Endothelial cell of umbilical vein (primary cell): ENCODE measurements around the gene ZNF697.

ENCODE experiments used
- CTCF ChIP-seq, 2 donors: IDR thresholded peaks; 1 replicate in 1 of 2; 2 replicates in 1 of 2; pipeline ENCODE4 v1.5.1; 2011; ENCODE audit warnings: low read length in 2 of 2, mild to moderate bottlenecking in 2 of 2, moderate library complexity in 2 of 2, control low read depth in 1 of 2, inconsistent platforms in 1 of 2, low read depth in 1 of 2; ENCODE audit not compliant: insufficient read depth in 1 of 2; ENCODE audit errors: extremely low read depth in 1 of 2
- EZH2 ChIP-seq: IDR thresholded peaks from 2 replicates; pipeline ENCODE4 v1.6.1; 2012; ENCODE audit warnings: borderline replicate concordance, low read depth, mild to moderate bottlenecking, moderate library complexity, low read length, inconsistent platforms; ENCODE audit not compliant: severe bottlenecking
- FOS ChIP-seq: IDR thresholded peaks from 2 replicates; pipeline ENCODE4 v1.6.1; 2011; ENCODE audit warnings: mild to moderate bottlenecking, low read length, moderate library complexity, borderline replicate concordance; ENCODE audit not compliant: insufficient read depth
- GATA2 ChIP-seq: IDR thresholded peaks from 2 replicates; pipeline ENCODE4 v1.7.0; 2011; ENCODE audit warnings: low read depth, mild to moderate bottlenecking, moderate library complexity, mixed read lengths, low read length; ENCODE audit not compliant: insufficient read length, insufficient read depth
- JUN ChIP-seq: IDR thresholded peaks from 2 replicates; pipeline ENCODE4 v1.6.1; 2011; ENCODE audit warnings: borderline replicate concordance, low read depth; ENCODE audit not compliant: insufficient read length, insufficient read depth
- MAX ChIP-seq: IDR thresholded peaks from 2 replicates; pipeline ENCODE4 v1.6.1; 2011; ENCODE audit not compliant: insufficient read depth, insufficient read length
- MYC ChIP-seq: IDR thresholded peaks from one replicate; pipeline ENCODE4 v1.6.1; 2011; ENCODE audit warnings: mild to moderate bottlenecking, low read depth, low read length
- POLR2A ChIP-seq: IDR thresholded peaks from 2 replicates; pipeline ENCODE4 v1.6.1; 2012; ENCODE audit warnings: low read depth, mild to moderate bottlenecking, control low read depth, low read length
- POLR2AphosphoS5 ChIP-seq: IDR thresholded peaks from 2 replicates; pipeline ENCODE4 v1.6.1; 2012; ENCODE audit warnings: low read depth, mild to moderate bottlenecking, control low read depth, low read length, moderate library complexity; ENCODE audit not compliant: insufficient read depth

GRCh38 chr1:119623678-119624077 lies 24.4 kb downstream of the ZNF697 start:
- TF ChIP-seq CTCF (IDR thresholded peaks at IDR 0.05; ENCODE audit: extremely low read depth in 1 of 2, insufficient read depth in 1 of 2, low read depth in 1 of 2, low read length in 2 of 2): no peak
- TF ChIP-seq POLR2A: no peak
- no peak for TF ChIP-seq MAX
- TF ChIP-seq POLR2AphosphoS5: no peak
- TF ChIP-seq JUN: no peak
- TF ChIP-seq EZH2: no peak
- TF ChIP-seq FOS: no peak
- TF ChIP-seq MYC: no peak
- TF ChIP-seq GATA2: no peak
